GM12801 (cell line): ENCODE measurements around the gene CDAN1.

ENCODE experiments used
- CTCF ChIP-seq: IDR thresholded peaks from one replicate; pipeline ENCODE4 v1.5.1; 2011; ENCODE audit warnings: control low read depth; ENCODE audit not compliant: insufficient read length; ENCODE audit errors: extremely low read depth

The CDAN1 gene

GRCh38 chr15:42731461-42731860 lies 5.5 kb downstream of the CDAN1 start:
- no peak for TF ChIP-seq CTCF

DNA sequence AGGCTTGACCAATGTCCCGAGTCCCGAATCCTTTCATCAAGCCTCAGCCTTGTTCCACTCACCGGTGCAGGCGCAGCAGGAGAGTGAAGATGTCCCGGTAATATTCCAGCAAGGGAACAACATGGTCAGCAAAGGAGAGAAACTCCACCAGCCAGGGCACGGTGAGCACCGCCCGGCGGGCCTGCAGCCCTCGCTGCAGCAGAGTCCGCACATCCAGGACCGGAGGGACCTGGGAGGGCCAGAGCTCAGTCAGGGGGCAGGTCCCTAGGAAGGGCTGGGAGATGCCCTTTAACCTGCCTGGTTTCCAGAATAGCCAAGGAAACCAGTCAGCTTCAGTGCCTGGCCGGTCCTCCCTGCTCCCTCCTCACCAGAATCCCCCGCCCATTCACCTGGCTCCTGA lies 6.4 kb downstream of the CDAN1 start:
- no peak for TF ChIP-seq CTCF

DNA sequence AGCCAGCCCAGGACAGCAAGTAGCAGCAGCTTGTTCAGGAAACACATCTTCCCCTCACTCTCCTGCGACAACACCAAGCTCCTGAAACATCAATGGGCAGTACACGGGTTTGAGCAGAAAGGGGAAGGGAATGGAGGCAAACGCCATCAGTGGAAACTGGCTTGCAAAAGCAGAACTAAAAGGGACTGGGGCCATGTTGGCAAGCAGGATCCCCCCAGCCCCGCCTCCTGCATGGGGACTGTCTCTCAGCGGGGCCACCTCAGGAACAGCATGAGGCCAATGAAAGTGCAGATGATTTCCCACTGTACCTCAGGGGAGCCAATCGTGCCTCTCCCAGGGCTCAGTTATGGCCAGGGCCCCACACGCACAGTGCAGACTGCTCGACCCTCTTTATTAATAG lies 6.8 kb downstream of the CDAN1 start:
- TF ChIP-seq CTCF, result no peak

DNA sequence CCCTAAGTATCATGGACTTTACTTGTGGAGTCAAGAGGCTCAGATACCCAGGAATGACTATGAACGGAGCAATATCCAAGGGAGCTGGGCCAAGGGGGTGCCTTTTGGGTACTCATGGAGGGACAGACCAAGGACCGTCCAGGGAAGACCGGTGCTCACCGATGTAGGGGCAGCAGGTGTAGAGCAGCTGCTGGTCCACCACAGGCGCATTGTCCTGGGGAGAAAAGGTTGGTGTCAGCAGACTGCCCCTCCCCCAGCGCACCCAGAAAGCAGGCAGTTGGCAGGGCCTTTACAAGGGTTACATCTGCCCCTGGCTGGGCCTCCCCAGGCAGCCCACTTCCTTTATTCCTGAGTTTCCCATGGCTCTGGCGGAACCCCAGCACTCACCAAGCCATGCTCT lies 7.5 kb downstream of the CDAN1 start:
- no peak for TF ChIP-seq CTCF

DNA sequence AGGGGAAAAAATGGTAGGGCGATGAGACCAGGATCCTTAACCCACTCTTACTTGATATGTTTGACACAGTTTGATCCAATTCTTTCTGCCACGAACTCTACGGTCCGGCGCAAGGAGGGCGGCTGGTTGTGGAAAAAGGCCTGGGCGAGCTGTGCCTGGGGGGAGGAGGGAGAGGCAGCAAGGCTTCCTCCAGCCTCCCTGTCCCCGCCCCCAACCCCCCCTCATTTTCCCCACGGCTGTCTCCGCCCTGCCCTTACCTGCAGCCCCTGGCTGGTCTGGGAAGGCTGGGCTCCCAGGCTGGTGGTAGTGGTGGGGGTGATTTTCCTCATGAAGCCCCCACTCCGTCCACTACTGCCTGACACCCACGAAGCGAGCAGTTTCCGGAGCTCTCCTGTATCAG lies 8.0 kb downstream of the CDAN1 start:
- no peak for TF ChIP-seq CTCF

DNA sequence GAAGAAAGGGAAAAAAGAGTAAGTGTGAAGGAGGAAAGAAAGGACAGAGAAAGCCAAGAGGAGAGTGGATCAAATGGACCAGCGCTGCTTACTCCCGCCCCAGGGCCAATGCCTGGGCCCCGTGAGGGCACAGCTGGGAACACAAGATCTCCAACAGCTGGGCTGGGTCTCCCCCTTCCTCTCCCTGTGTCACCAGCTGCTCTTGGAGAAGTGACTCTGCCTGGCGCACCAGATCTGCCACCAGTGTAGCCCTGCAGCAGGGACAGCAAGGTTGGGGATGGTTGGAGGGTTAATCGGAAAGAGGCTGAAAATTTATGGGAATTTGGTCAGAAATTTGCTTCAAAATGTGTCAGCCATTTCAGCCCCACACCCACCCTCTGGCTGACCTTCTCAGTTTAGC lies 8.4 kb downstream of the CDAN1 start:
- no peak for TF ChIP-seq CTCF

GRCh38 chr15:42727750-42728381 lies 9.1 kb downstream of the CDAN1 start:
- no peak for TF ChIP-seq CTCF
